ENCODE results near the gene CLEC2B.

CLEC2B gene

GRCh38 chr12:9883175-9883574 is 14.0 kb upstream of the CLEC2B start:
- H3K4me1 ChIP-seq (ENCODE audit: insufficient read depth, low read length): peaks cover 14% of the 10 kb centered on the region
- TF ChIP-seq CTCF (IDR thresholded peaks at IDR 0.05; ENCODE audit: borderline replicate concordance, extremely low read depth, low read length, poor library complexity, severe bottlenecking): no peak
- no peak for TF ChIP-seq EZH2 (IDR thresholded peaks at IDR 0.05; ENCODE audit: borderline replicate concordance, low read depth, low read length, severe bottlenecking)
- no peak for ATAC-seq (ENCODE audit: insufficient read depth, low read depth)
- no peak overlapping the region for H3K27ac ChIP-seq (ENCODE audit: low read length)
- no peaks in the 10 kb centered on the region for H3K79me2 ChIP-seq (ENCODE audit: insufficient read depth, low read length)
- DNase-seq: no peak
- H3K4me2 ChIP-seq (ENCODE audit: insufficient read depth, low read length): no peak overlapping the region
- no peaks in the 10 kb centered on the region for H4K20me1 ChIP-seq (ENCODE audit: insufficient read depth, low read length)
- no peaks in the 10 kb centered on the region for H3K9me3 ChIP-seq (ENCODE audit: insufficient read depth, low read length, severe bottlenecking)
- no peaks in the 10 kb centered on the region for H3K36me3 ChIP-seq (ENCODE audit: insufficient read depth, low read length)
- H3K27me3 ChIP-seq (ENCODE audit: insufficient read depth, low read length, poor library complexity): no peaks in the 10 kb centered on the region
- H3K4me3 ChIP-seq (ENCODE audit: low read depth in 1 of 2, low read length in 2 of 2): no peak overlapping the region
- H2AFZ ChIP-seq (ENCODE audit: low read depth, low read length): no peak overlapping the region
- H3K9ac ChIP-seq (ENCODE audit: low read depth, low read length): no peak overlapping the region

- H4K20me1 ChIP-seq (ENCODE audit: insufficient read depth, low read length): no peaks in the 10 kb centered on the region
- H3K4me1 ChIP-seq (ENCODE audit: insufficient read depth, low read length): peaks cover 14% of the 10 kb centered on the region
- H3K79me2 ChIP-seq (ENCODE audit: insufficient read depth, low read length): no peaks in the 10 kb centered on the region
- no peak overlapping the region for H3K9ac ChIP-seq (ENCODE audit: low read depth, low read length)
- no peak overlapping the region for H3K4me3 ChIP-seq (ENCODE audit: low read depth in 1 of 2, low read length in 2 of 2)
- no peaks in the 10 kb centered on the region for H3K9me3 ChIP-seq (ENCODE audit: insufficient read depth, low read length, severe bottlenecking)
- H3K27me3 ChIP-seq (ENCODE audit: insufficient read depth, low read length, poor library complexity): no peaks in the 10 kb centered on the region
- H3K36me3 ChIP-seq (ENCODE audit: insufficient read depth, low read length): no peaks in the 10 kb centered on the region
- DNase-seq: no peak
- ATAC-seq (ENCODE audit: insufficient read depth, low read depth): no peak
- no peak overlapping the region for H3K27ac ChIP-seq (ENCODE audit: low read length)
- no peak overlapping the region for H2AFZ ChIP-seq (ENCODE audit: low read depth, low read length)
- no peak overlapping the region for H3K4me2 ChIP-seq (ENCODE audit: insufficient read depth, low read length)
- TF ChIP-seq EZH2 (IDR thresholded peaks at IDR 0.05; ENCODE audit: borderline replicate concordance, low read depth, low read length, severe bottlenecking): no peak
- TF ChIP-seq CTCF (IDR thresholded peaks at IDR 0.05; ENCODE audit: borderline replicate concordance, extremely low read depth, low read length, poor library complexity, severe bottlenecking): no peak
Observed at GRCh38 chr12:9881988-9882387, 12.8 kb upstream of the CLEC2B start.

GRCh38 chr12:9881246-9881645 is 12.1 kb upstream of the CLEC2B start, which contains the start of gene KLRF2:
KLRF2 (plus strand) TSS chr12:9881489; CDS start chr12:9881596, 107 bp downstream.
- H3K4me3 ChIP-seq (ENCODE audit: low read depth in 1 of 2, low read length in 2 of 2): no peak within 1 kb of the TSS
- H3K27ac ChIP-seq (ENCODE audit: low read length): no peak within 1 kb of the TSS
- H3K36me3 ChIP-seq (ENCODE audit: insufficient read depth, low read length): no peaks in the 10 kb centered on the region
- DNase-seq (no peak), ATAC-seq (ENCODE audit: insufficient read depth, low read depth) (peak; percentile 57; the same call in 1 of the 3 replicates)
- no peak for TF ChIP-seq CTCF (IDR thresholded peaks at IDR 0.05; ENCODE audit: borderline replicate concordance, extremely low read depth, low read length, poor library complexity, severe bottlenecking)
- no peak for TF ChIP-seq EZH2 (IDR thresholded peaks at IDR 0.05; ENCODE audit: borderline replicate concordance, low read depth, low read length, severe bottlenecking)
- no peak within 1 kb of the TSS for H3K4me2 ChIP-seq (ENCODE audit: insufficient read depth, low read length)
- H3K4me1 ChIP-seq (ENCODE audit: insufficient read depth, low read length): peaks cover 14% of the 10 kb centered on the region
- H3K79me2 ChIP-seq (ENCODE audit: insufficient read depth, low read length): no peaks in the 10 kb centered on the region
- H2AFZ ChIP-seq (ENCODE audit: low read depth, low read length): no peak within 1 kb of the TSS
- no peaks in the 10 kb centered on the region for H4K20me1 ChIP-seq (ENCODE audit: insufficient read depth, low read length)
- no peaks in the 10 kb centered on the region for H3K27me3 ChIP-seq (ENCODE audit: insufficient read depth, low read length, poor library complexity)
- no peak within 1 kb of the TSS for H3K9ac ChIP-seq (ENCODE audit: low read depth, low read length)
- no peaks in the 10 kb centered on the region for H3K9me3 ChIP-seq (ENCODE audit: insufficient read depth, low read length, severe bottlenecking)
